Measurements from ENCODE around the gene TUBB4A. TPM values are rescaled to one million over a fixed set of nuclear protein-coding genes. Genes with fewer than 3 reads are reported as not detected.

The TUBB4A gene
- total RNA-seq, 2 experiments from 2014 or later = 6.4 to 7.0 TPM

GRCh38 chr19:6457958-6458694 lies 44.0 kb downstream of the TUBB4A start:
- DNase-seq = no peak
- Mint-ChIP-seq H3K4me1 (ENCODE audit: low read depth) (peaks cover 11% of the 10 kb centered on the region), H3K27me3 (ENCODE audit: low read depth) (no peaks in the 10 kb centered on the region), H3K9me3 (peaks cover 21% of the 10 kb centered on the region), H3K36me3 (ENCODE audit: low read depth) (peaks cover 32% of the 10 kb centered on the region), H3K4me3 (peak overlapping the region; percentile 67), H3K27ac (no peak overlapping the region)
- intact Hi-C loops (cut with micrococcal nuclease) = no loop called here
- CTCF ChIA-PET = no interaction called here

DNA sequence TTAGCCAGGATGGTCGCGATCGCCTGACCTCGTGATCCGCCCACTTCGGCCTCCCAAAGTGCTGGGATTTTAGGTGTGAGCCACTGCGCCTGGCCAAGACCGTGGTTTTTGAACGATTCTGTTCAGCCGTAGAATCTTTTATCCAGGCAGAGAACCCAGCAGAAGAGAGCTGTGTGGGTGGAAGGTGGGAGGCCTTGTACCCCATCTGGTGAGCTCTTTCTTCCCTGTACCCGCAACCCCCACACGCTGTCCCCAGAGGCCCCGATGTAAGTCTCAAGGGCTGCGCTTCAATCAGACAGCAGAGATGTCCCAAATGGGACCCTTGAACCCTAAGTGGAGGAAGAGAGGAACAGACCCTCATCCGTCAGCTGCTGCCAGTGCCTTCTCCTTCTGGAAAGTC lies 46.2 kb downstream of the TUBB4A start:
- Mint-ChIP-seq H3K27me3 (ENCODE audit: low read depth) (no peaks in the 10 kb centered on the region), H3K27ac (no peak overlapping the region), H3K36me3 (ENCODE audit: low read depth) (peaks cover 37% of the 10 kb centered on the region), H3K4me1 (ENCODE audit: low read depth) (peaks cover 11% of the 10 kb centered on the region), H3K9me3 (peaks cover 21% of the 10 kb centered on the region), H3K4me3 (no peak overlapping the region)
- no peak for DNase-seq
- CTCF ChIA-PET = interaction anchor here (0.5 to 0.6 kb wide), 2 partner anchors 42 to 73 kb away, joined by 3 to 4 read pairs; no protein-coding TSS in a partner anchor
- intact Hi-C loops (cut with micrococcal nuclease) = no loop called here

GRCh38 chr19:6453951-6454565 lies 48.1 kb downstream of the TUBB4A start:
- peaks cover 37% of the 10 kb centered on the region for H3K36me3 Mint-ChIP-seq (ENCODE audit: low read depth)
- no peak overlapping the region for H3K27ac Mint-ChIP-seq
- no peak for DNase-seq
- no peaks in the 10 kb centered on the region for H3K27me3 Mint-ChIP-seq (ENCODE audit: low read depth)
- H3K9me3 Mint-ChIP-seq = peaks cover 21% of the 10 kb centered on the region
- CTCF ChIA-PET = no interaction called here
- H3K4me1 Mint-ChIP-seq (ENCODE audit: low read depth) = peaks cover 6% of the 10 kb centered on the region
- intact Hi-C loops (cut with micrococcal nuclease) = no loop called here
- H3K4me3 Mint-ChIP-seq = no peak overlapping the region

DNA sequence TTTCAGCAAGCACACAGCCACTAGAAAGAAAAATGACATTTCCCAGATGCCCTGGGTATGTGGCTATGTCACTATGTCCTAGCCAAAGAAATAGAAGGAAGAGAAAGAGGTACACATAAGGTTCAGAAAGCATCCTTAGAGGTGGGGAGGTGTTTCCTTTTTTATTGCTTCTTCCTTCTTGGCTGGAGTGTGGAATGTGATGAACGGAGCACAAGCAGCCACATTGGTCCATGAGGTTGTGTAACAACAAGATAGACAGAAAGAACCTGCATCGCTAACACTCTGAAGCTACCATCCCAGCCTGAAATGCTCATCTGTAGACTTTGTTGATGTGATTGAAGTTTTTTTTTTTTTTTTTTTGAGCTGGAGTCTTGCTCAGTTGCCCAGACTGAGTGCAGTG lies 49.2 kb downstream of the TUBB4A start:
- H3K27ac Mint-ChIP-seq = no peak overlapping the region
- CTCF ChIA-PET = no interaction called here
- peaks cover 21% of the 10 kb centered on the region for H3K9me3 Mint-ChIP-seq
- intact Hi-C loops (cut with micrococcal nuclease) = no loop called here
- peaks cover 37% of the 10 kb centered on the region for H3K36me3 Mint-ChIP-seq (ENCODE audit: low read depth)
- H3K4me3 Mint-ChIP-seq = no peak overlapping the region
- no peaks in the 10 kb centered on the region for H3K4me1 Mint-ChIP-seq (ENCODE audit: low read depth)
- DNase-seq = no peak
- no peaks in the 10 kb centered on the region for H3K27me3 Mint-ChIP-seq (ENCODE audit: low read depth)

- CTCF ChIA-PET = interaction anchor here (1.2 kb wide), 1 partner anchor 114 kb away, joined by 3 read pairs; no protein-coding TSS in a partner anchor
- no peaks in the 10 kb centered on the region for H3K4me1 Mint-ChIP-seq (ENCODE audit: low read depth)
- peaks cover 21% of the 10 kb centered on the region for H3K9me3 Mint-ChIP-seq
- no peaks in the 10 kb centered on the region for H3K27me3 Mint-ChIP-seq (ENCODE audit: low read depth)
- DNase-seq = no peak
- H3K27ac Mint-ChIP-seq = no peak overlapping the region
- intact Hi-C loops (cut with micrococcal nuclease) = no loop called here
- peaks cover 37% of the 10 kb centered on the region for H3K36me3 Mint-ChIP-seq (ENCODE audit: low read depth)
- H3K4me3 Mint-ChIP-seq = no peak overlapping the region
Observed at GRCh38 chr19:6452223-6452614, 49.9 kb downstream of the TUBB4A start.

DNA sequence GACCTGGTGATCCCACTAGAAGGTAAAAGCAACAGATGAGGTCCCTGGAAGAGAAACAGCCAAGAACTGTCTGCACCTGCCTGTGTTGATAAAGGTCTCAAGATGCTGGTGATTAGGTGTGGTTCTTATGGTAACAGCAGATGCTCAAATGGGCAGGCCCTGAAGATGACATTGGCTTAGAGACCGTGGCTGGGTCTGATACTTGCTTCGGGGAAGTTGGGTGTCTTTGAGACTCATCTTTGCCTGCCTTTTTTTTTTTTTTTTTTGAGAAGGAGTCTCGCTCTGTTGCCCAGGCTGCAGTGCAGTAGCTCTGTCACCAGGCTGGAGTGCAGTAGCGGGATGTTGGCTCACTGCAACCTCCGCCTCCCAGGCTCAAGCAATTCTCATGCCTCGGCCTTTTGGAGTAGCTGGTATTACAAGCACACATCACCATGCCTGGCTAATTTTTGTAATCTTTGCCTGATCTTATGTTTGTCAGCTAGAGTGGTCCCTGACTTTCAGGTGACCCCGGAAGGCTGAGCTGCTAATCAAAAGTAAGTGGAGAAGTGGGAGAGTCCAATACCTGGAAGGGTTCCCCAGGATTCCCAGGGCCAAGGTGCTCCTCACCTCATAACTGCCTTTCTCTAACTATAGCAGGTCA lies 50.4 kb downstream of the TUBB4A start:
- DNase-seq = no peak
- Mint-ChIP-seq H3K27ac (no peak overlapping the region), H3K36me3 (ENCODE audit: low read depth) (peaks cover 39% of the 10 kb centered on the region), H3K9me3 (peaks cover 21% of the 10 kb centered on the region), H3K27me3 (ENCODE audit: low read depth) (no peaks in the 10 kb centered on the region), H3K4me3 (no peak overlapping the region), H3K4me1 (ENCODE audit: low read depth) (no peaks in the 10 kb centered on the region)
- CTCF ChIA-PET = interaction anchor here (1.2 kb wide), 1 partner anchor 113 kb away, joined by 3 read pairs; no protein-coding TSS in a partner anchor
- intact Hi-C loops (cut with micrococcal nuclease) = no loop called here

GRCh38 chr19:6450166-6450565 lies 51.9 kb downstream of the TUBB4A start:
- CTCF ChIA-PET = interaction anchor here (1.1 kb wide), 1 partner anchor 13 kb away, joined by 3 read pairs; no protein-coding TSS in a partner anchor
- Mint-ChIP-seq H3K4me1 (ENCODE audit: low read depth) (no peaks in the 10 kb centered on the region), H3K36me3 (ENCODE audit: low read depth) (peaks cover 33% of the 10 kb centered on the region), H3K9me3 (peaks cover 13% of the 10 kb centered on the region), H3K4me3 (no peak overlapping the region), H3K27me3 (ENCODE audit: low read depth) (no peaks in the 10 kb centered on the region), H3K27ac (no peak overlapping the region)
- no peak for DNase-seq
- intact Hi-C loops (cut with micrococcal nuclease) = no loop called here

DNA sequence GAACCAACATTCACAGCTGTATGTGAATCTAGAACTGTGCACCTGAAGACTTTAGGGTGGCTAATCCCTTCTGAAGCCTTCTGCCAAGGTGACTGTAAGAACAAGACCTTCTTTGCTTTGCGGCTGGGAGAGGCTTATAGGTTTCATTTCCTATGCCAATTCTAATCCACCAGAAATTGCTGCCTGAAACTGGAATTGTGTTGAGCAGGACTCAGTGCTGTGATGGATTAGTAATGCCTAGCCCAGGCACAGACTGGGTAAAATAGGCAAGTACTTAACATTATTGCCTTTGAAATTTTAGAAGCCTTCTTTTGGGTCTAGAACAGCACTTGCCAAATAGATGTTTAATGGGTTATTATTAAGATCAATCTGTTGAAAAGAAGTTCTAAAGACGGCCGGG lies 54.1 kb downstream of the TUBB4A start:
- H3K9me3 Mint-ChIP-seq = no peaks in the 10 kb centered on the region
- CTCF ChIA-PET = interaction anchor here (0.6 kb wide), 1 partner anchor 50 kb away, joined by 3 read pairs; no protein-coding TSS in a partner anchor
- H3K4me3 Mint-ChIP-seq = no peak overlapping the region
- peaks cover 12% of the 10 kb centered on the region for H3K36me3 Mint-ChIP-seq (ENCODE audit: low read depth)
- no peak overlapping the region for H3K27ac Mint-ChIP-seq
- DNase-seq = no peak
- no peaks in the 10 kb centered on the region for H3K27me3 Mint-ChIP-seq (ENCODE audit: low read depth)
- intact Hi-C loops (cut with micrococcal nuclease) = no loop called here
- H3K4me1 Mint-ChIP-seq (ENCODE audit: low read depth) = no peaks in the 10 kb centered on the region

- Mint-ChIP-seq H3K4me3 (no peak overlapping the region), H3K9me3 (no peaks in the 10 kb centered on the region), H3K4me1 (ENCODE audit: low read depth) (no peaks in the 10 kb centered on the region), H3K27me3 (ENCODE audit: low read depth) (no peaks in the 10 kb centered on the region), H3K36me3 (ENCODE audit: low read depth) (peaks cover 8% of the 10 kb centered on the region), H3K27ac (no peak overlapping the region)
- CTCF ChIA-PET = no interaction called here
- intact Hi-C loops (cut with micrococcal nuclease) = no loop called here
- no peak for DNase-seq
Observed at GRCh38 chr19:6446452-6446851, 55.7 kb downstream of the TUBB4A start.

Other genes starting within 250 kb of the TUBB4A start
- gene MLLT1, start 222.3 kb downstream of the TUBB4A start, total RNA-seq = 10 to 100 TPM; 30.6 to 31.3 TPM
- gene ACER1, start 168.7 kb downstream of the TUBB4A start, total RNA-seq = not detected
- gene CLPP, start 140.8 kb downstream of the TUBB4A start, total RNA-seq = 100 to 1,000 TPM; 176 to 180 TPM
- gene ALKBH7, start 129.5 kb downstream of the TUBB4A start, total RNA-seq = 10 to 100 TPM; 39.5 to 42.4 TPM
- 1 to 10 TPM; 1.9 to 2.5 TPM for gene PSPN, start 126.4 kb downstream of the TUBB4A start, total RNA-seq
- 10 to 100 TPM; 53.5 to 63.0 TPM for gene GTF2F1, start 109.1 kb downstream of the TUBB4A start, total RNA-seq
- gene KHSRP, start 77.5 kb downstream of the TUBB4A start, total RNA-seq = 100 to 1,000 TPM; 290 to 296 TPM
- not detected for gene SLC25A41, start 68.5 kb downstream of the TUBB4A start, total RNA-seq
- 10 to 100 TPM; 16.2 to 18.2 TPM for gene SLC25A23, start 42.5 kb downstream of the TUBB4A start, total RNA-seq
- gene CRB3, start 38.0 kb downstream of the TUBB4A start, total RNA-seq = 1 to 10 TPM; 1.2 to 1.4 TPM
- gene DENND1C, start 20.5 kb downstream of the TUBB4A start, total RNA-seq = 10 to 100 TPM; 55.7 to 57.9 TPM
- gene TNFSF9, start 28.7 kb upstream of the TUBB4A start, total RNA-seq = 1 to 10 TPM; 1.3 to 1.5 TPM
- 1 to 10 TPM; 3.1 to 3.7 TPM for gene CD70, start 88.8 kb upstream of the TUBB4A start, total RNA-seq
- 10 to 100 TPM; 13.1 to 14.5 TPM for gene TNFSF14, start 167.9 kb upstream of the TUBB4A start, total RNA-seq
- gene C3, start 218.3 kb upstream of the TUBB4A start, total RNA-seq = under 1 TPM; 0.81 to 0.94 TPM
- 10 to 100 TPM; 54.0 to 59.9 TPM for gene GPR108, start 235.3 kb upstream of the TUBB4A start, total RNA-seq
- gene TRIP10, start 237.4 kb upstream of the TUBB4A start, total RNA-seq = 10 to 100 TPM; 56.2 to 61.1 TPM

All from activated naive CD4-positive, alpha-beta T cell treated with anti-CD3 and anti-CD28 coated beads for 36 hours (primary cell).